Neural cell (in vitro differentiated cells): ENCODE data around the gene PPM1B. TPM values are rescaled to one million over a fixed set of nuclear protein-coding genes. Genes with fewer than 3 reads are reported as not detected.

Experiments
- H2AFZ ChIP-seq: fragments of 200-600, 300-800 bp; sonication (generic), shearing (Covaris generic); 2 replicates; pipeline ENCODE4 v1.6.0; 2014; ENCODE audit warnings: low read depth, mild to moderate bottlenecking, antibody characterized with exemption, low read length, moderate library complexity
- H3F3A ChIP-seq: fragments of 200-600 bp; shearing (Covaris generic); 2 replicates; pipeline ENCODE4 v1.6.1; 2016; ENCODE audit warnings: mild to moderate bottlenecking, moderate library complexity, mixed read lengths, antibody characterized with exemption, low read length; ENCODE audit not compliant: insufficient read depth, poor library complexity, severe bottlenecking
- H3K27ac ChIP-seq: fragments of 200-600, 300-800 bp; sonication (generic), shearing (Covaris generic); 2 replicates; pipeline ENCODE4 v1.5.1; 2014; ENCODE audit warnings: mild to moderate bottlenecking, low read length, moderate library complexity
- H3K27me3 ChIP-seq: fragments of 300-800, 200-600 bp; sonication (generic), shearing (Covaris generic); 2 replicates; pipeline ENCODE4 v1.6.0; 2014; ENCODE audit warnings: mild to moderate bottlenecking, low read depth, low read length, moderate library complexity; ENCODE audit not compliant: insufficient read depth
- H3K36me3 ChIP-seq: fragments of 300-800, 200-600 bp; sonication (generic), shearing (Covaris generic); 2 replicates; pipeline ENCODE4 v1.5.1; 2014; ENCODE audit warnings: mild to moderate bottlenecking, antibody characterized with exemption, low read length, moderate library complexity; ENCODE audit not compliant: insufficient read depth
- H3K4me2 ChIP-seq: fragments of 300-800, 200-600 bp; sonication (generic), shearing (Covaris generic); 2 replicates; pipeline ENCODE4 v1.6.0; 2014; ENCODE audit warnings: mild to moderate bottlenecking, low read length
- H3K4me3 ChIP-seq: fragments of 300-800, 200-600 bp; sonication (generic), shearing (Covaris generic); 2 replicates; pipeline ENCODE4 v1.5.1; 2014; ENCODE audit warnings: mild to moderate bottlenecking, low read length, moderate library complexity
- H3K79me2 ChIP-seq: fragments of 200-600 bp; shearing (Covaris generic); replicated peaks from 2 replicates; pipeline ENCODE4 v1.6.0; 2014; ENCODE audit warnings: mild to moderate bottlenecking, low read length, moderate library complexity; ENCODE audit not compliant: insufficient read depth
- H3K9ac ChIP-seq: fragments of 300-800, 200-600 bp; sonication (generic), shearing (Covaris generic); 2 replicates; pipeline ENCODE4 v1.6.1; 2016; ENCODE audit warnings: mild to moderate bottlenecking, low read length, mixed read lengths
- H3K9me2 ChIP-seq: fragments of 200-600 bp; shearing (Covaris generic); 2 replicates; pipeline ENCODE4 v1.6.1; 2016; ENCODE audit warnings: mild to moderate bottlenecking, low read length, mixed read lengths; ENCODE audit not compliant: insufficient read depth
- H3K9me3 ChIP-seq: fragments of 200-600, 300-800 bp; sonication (generic), shearing (Covaris generic); 2 replicates; pipeline ENCODE4 v1.6.1; 2016; ENCODE audit warnings: mild to moderate bottlenecking, mixed run types, low read length, moderate library complexity, mixed read lengths
- H4K20me1 ChIP-seq: fragments of 200-600 bp; shearing (Covaris generic); 2 replicates; pipeline ENCODE4 v1.6.1; 2016; ENCODE audit warnings: mild to moderate bottlenecking, mixed run types; ENCODE audit not compliant: insufficient read depth
- EP300 ChIP-seq: fragments of 450-650 bp; conservative IDR thresholded peaks from 2 replicates; pipeline ENCODE4 v1.6.1; 2014; ENCODE audit warnings: antibody characterized with exemption, mild to moderate bottlenecking, moderate library complexity; ENCODE audit not compliant: poor library complexity, severe bottlenecking
- EZH2 ChIP-seq: fragments of 200-600, 300-800 bp; shearing (Covaris generic), sonication (generic); IDR thresholded peaks from 2 replicates; pipeline ENCODE4 v1.6.1; 2014; ENCODE audit warnings: antibody characterized with exemption, low read length, borderline replicate concordance, mild to moderate bottlenecking; ENCODE audit not compliant: insufficient read depth, poor library complexity, severe bottlenecking
- MXI1 ChIP-seq: fragments of 450-650 bp; conservative IDR thresholded peaks from 2 replicates; pipeline ENCODE4 v1.6.1; 2014; ENCODE audit warnings: antibody characterized with exemption, mild to moderate bottlenecking; ENCODE audit not compliant: poor library complexity, severe bottlenecking
- POLR2AphosphoS5 ChIP-seq: IDR thresholded peaks from 2 replicates; pipeline ENCODE4 v1.6.1; 2012
- RAD21 ChIP-seq: fragments of 450-650 bp; conservative IDR thresholded peaks from 2 replicates; pipeline ENCODE4 v1.6.1; 2014; ENCODE audit warnings: antibody characterized with exemption, mild to moderate bottlenecking, moderate library complexity
- SMC3 ChIP-seq: fragments of 450-650 bp; conservative IDR thresholded peaks from 2 replicates; pipeline ENCODE4 v1.6.1; 2014; ENCODE audit warnings: antibody characterized with exemption, mild to moderate bottlenecking, moderate library complexity; ENCODE audit not compliant: poor library complexity
- TAF1 ChIP-seq: IDR thresholded peaks from 2 replicates; pipeline ENCODE4 v1.6.1; 2012; ENCODE audit warnings: low read depth
- polyA plus RNA-seq: library from polyadenylated mRNA; depleted of rRNA; stranded (reverse); fragments of >200 nt; gene quantifications from 2 replicates; pipeline ENCODE4 v1.2.3, GENCODE V29; 2014
- TF ChIP-seq, protein P1 (sequence below): IDR thresholded peaks from 2 replicates; pipeline ENCODE4 v1.6.1; 2012; ENCODE audit warnings: borderline replicate concordance
- TF ChIP-seq, protein P2 (sequence below): fragments of 450-650 bp; IDR thresholded peaks from 2 replicates; pipeline ENCODE4 v1.5.1; 2014; ENCODE audit warnings: antibody characterized with exemption, mild to moderate bottlenecking, moderate library complexity; ENCODE audit not compliant: poor library complexity, severe bottlenecking

The PPM1B gene
- polyA plus RNA-seq, 1 donor from 2014 or later, result 116 TPM

DNA sequence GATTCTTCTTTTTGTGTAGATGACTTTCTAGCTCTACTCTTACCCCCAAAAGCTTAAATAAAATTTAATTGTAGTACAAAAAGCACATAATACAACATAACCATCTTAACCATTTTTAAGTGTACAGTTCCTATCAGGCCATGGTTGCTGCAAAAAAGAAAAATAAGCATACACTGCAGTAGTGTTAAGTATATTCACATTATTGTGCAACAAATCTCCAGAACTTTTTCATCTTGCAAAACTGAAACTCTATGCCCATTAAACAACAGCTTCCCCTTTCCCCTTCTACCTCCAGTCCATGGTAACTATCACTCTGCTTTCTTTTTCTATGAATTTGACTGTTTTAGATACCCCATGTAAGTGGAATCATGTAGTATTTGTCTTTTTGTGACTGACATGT is 18.1 kb downstream of the PPM1B start:
- Histone ChIP-seq H3K4me2 (no peak overlapping the region), H3K4me3 (no peak overlapping the region), H3F3A (no peaks in the 10 kb centered on the region), H3K27me3 (no peaks in the 10 kb centered on the region), H3K27ac (no peak overlapping the region), H3K9ac (no peak overlapping the region), H3K36me3 (no peaks in the 10 kb centered on the region), H2AFZ (no peak overlapping the region), H3K79me2 (peaks cover 76% of the 10 kb centered on the region), H3K9me3 (no peaks in the 10 kb centered on the region), H3K9me2 (no peaks in the 10 kb centered on the region), H4K20me1 (no peaks in the 10 kb centered on the region)
- TF ChIP-seq RAD21 (no peak), EP300 (no peak), EZH2 (no peak), TAF1 (no peak), POLR2AphosphoS5 (no peak)
- TF ChIP-seq, protein P1, sequence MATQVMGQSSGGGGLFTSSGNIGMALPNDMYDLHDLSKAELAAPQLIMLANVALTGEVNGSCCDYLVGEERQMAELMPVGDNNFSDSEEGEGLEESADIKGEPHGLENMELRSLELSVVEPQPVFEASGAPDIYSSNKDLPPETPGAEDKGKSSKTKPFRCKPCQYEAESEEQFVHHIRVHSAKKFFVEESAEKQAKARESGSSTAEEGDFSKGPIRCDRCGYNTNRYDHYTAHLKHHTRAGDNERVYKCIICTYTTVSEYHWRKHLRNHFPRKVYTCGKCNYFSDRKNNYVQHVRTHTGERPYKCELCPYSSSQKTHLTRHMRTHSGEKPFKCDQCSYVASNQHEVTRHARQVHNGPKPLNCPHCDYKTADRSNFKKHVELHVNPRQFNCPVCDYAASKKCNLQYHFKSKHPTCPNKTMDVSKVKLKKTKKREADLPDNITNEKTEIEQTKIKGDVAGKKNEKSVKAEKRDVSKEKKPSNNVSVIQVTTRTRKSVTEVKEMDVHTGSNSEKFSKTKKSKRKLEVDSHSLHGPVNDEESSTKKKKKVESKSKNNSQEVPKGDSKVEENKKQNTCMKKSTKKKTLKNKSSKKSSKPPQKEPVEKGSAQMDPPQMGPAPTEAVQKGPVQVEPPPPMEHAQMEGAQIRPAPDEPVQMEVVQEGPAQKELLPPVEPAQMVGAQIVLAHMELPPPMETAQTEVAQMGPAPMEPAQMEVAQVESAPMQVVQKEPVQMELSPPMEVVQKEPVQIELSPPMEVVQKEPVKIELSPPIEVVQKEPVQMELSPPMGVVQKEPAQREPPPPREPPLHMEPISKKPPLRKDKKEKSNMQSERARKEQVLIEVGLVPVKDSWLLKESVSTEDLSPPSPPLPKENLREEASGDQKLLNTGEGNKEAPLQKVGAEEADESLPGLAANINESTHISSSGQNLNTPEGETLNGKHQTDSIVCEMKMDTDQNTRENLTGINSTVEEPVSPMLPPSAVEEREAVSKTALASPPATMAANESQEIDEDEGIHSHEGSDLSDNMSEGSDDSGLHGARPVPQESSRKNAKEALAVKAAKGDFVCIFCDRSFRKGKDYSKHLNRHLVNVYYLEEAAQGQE, result no peak

DNA sequence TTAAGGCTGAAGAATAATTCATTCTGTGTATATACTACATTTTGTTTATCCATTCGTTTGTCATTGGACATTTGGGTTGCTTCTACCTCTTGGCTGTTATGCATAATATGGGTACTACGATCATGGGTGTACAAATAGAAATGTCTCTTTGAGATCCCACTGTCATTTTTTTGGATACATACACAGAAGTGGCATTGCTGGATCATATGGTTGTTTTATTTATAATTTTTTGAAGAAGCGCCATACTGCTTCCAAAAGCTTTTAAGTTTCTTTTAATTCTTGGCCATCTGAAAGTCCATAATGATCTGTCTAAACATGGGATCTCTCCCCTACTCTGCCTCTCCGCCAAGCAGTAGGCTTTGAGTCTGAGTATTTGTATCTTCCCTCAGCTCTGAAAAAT is 18.6 kb downstream of the PPM1B start:
- Histone ChIP-seq H4K20me1 (no peaks in the 10 kb centered on the region), H3K9ac (no peak overlapping the region), H3K4me3 (no peak overlapping the region), H2AFZ (no peak overlapping the region), H3F3A (no peaks in the 10 kb centered on the region), H3K9me3 (no peaks in the 10 kb centered on the region), H3K9me2 (no peaks in the 10 kb centered on the region), H3K4me2 (no peak overlapping the region), H3K79me2 (peaks cover 78% of the 10 kb centered on the region), H3K27me3 (no peaks in the 10 kb centered on the region), H3K36me3 (no peaks in the 10 kb centered on the region), H3K27ac (no peak overlapping the region)
- no peak for TF ChIP-seq RAD21
- no peak for TF ChIP-seq EZH2
- no peak for TF ChIP-seq EP300
- TF ChIP-seq SMC3, result no peak
- TF ChIP-seq POLR2AphosphoS5, result no peak
- TF ChIP-seq, protein P2, sequence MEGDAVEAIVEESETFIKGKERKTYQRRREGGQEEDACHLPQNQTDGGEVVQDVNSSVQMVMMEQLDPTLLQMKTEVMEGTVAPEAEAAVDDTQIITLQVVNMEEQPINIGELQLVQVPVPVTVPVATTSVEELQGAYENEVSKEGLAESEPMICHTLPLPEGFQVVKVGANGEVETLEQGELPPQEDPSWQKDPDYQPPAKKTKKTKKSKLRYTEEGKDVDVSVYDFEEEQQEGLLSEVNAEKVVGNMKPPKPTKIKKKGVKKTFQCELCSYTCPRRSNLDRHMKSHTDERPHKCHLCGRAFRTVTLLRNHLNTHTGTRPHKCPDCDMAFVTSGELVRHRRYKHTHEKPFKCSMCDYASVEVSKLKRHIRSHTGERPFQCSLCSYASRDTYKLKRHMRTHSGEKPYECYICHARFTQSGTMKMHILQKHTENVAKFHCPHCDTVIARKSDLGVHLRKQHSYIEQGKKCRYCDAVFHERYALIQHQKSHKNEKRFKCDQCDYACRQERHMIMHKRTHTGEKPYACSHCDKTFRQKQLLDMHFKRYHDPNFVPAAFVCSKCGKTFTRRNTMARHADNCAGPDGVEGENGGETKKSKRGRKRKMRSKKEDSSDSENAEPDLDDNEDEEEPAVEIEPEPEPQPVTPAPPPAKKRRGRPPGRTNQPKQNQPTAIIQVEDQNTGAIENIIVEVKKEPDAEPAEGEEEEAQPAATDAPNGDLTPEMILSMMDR, result no peak
- no peak for TF ChIP-seq TAF1
- TF ChIP-seq MXI1, result no peak
- TF ChIP-seq, protein P1, result no peak
